GM18502 (cell line): ENCODE results near the gene KLF13.
"Not testable (repeated sequence)": the region's sequence is repeated elsewhere in the genome, so short reads cannot be mapped to it uniquely, and the experiment has no call there.

ENCODE experiments used
- ATAC-seq: cut with Tn5 transposase; IDR thresholded peaks from one replicate; pipeline ENCODE4 v1.9.1; 2021; ENCODE audit warnings: mild to moderate bottlenecking; ENCODE audit not compliant: unreplicated experiment, poor library complexity

The KLF13 gene

DNA sequence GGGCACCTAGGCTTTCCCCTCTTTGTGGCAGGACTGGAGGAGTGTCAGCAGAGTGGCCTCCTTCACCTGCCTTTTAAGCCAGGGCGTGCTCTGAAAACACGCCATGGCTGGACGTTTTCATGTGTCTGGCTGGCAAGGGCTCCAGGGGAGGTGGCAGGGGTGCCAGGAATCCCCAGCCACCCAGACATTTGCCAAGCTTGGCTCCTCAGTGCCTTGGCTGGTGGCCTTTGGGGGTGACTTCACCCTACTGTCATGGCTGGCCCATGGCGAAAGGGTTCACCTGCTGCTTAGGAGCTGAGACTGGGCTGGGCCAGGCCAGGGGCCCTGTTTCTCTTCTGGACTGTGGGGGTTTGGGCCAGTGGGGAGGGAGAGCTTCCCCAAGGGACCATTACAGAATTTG is 17.6 kb downstream of the KLF13 start:
- ATAC-seq, result no peak

DNA sequence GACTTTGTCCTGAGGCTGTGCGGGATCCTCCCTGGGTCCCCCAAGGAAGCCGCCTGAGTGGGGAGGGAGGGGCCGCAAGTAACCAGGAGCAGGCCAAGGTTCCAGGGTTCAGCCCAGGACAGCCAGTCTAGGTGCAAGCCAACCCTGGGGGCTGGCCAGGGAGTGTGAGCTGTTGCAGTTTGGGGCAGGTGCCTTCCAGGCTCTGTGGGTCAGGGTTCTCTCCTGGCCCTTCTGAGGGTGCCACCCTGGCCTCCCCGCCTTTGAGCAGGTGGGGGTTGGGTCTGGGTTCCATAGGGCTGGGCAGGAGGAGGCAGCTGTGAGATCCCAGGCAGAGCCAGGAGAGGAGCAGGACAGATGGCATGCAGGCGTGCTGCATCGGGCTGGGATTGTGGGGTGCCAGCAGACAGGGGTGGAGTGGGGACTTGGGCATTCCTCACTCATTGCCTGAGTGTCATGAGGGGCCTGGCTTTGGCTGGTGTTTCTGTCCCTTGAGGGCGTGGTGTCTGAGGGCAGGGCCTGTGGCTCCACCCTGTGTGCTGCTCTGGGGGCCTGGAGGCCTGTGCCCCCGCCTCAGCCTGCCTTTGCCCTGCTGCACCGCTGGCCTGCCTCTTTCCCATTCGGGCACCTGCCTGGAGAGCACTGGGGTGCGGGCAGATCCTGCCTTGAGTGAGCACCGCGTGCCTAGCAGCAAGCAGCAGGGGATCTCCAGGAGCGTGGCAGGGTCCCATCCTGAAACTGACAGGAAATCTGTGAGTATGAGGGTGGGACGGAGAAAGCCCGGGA is 18.4 kb downstream of the KLF13 start:
- peak; percentile 32 for ATAC-seq

DNA sequence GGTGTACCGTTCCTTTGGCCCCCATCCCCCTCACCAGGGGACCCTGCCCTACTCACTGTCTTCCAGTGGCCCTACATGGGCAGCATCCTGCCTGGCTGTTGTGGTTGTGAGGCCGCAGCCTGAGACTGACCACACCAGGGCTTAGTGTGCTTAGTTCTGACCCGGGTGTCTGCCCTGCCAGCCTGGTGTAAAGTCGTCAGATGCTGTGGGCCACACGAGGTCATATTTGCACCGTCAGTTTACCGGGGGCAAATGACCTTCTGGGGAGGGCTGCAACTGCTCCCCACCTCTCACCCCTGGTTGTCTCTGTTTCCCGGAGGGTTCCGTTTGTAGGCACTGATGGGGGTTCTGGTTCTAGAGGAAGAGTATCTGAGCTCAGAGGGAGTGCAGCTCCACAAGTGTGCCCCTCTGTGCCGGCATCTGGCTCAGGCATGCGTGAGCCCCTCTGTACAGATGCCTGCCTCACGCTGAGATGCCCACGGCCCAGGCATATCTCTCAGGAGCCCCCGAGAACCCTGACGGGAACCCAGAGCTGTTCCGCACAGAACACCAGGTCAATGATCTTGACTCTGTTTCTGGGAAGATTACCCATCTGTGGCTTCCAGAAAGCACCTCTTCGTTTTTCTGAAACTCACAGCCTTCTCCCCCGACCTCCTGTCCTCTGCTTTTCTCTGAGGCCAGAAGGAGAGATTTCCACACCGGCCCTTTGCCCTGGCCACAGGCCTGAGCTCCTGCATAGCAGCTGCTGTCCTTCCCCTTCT is 19.2 kb downstream of the KLF13 start:
- ATAC-seq, result peak; percentile 36

DNA sequence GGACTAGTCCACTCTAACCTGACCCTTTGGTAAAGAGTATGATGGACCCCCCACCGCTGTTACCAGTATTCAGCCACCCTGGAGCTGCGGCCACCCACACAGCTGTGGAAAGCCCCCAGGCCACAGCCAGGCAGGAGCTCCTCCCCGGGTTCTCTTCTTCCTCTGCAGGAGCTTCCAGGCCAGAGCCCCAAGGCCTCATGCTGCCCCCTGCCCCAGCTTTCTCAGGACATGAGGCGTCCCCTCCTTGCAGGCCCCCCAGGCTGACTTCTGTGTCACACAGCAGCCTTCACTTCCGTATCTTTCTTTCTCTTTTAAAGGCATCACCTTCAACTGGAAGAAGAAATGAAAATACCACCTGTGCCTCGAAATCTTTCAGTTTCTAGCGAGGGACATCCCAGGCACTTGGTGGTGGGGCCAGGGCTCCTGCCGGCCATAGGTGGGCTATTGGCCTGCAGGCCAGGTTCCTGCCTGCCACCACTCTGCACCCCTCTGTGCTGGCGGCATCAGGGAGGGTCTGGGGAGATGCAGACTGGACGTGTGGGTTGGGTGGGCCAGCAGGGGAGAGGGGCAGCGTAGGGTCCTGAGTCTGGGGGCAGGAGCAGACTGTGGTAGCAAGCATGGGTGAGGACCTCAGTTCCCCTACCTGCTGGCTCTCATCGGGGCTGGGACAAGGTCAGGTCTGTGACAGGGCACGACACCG is 19.9 kb downstream of the KLF13 start:
- peak; percentile 39 for ATAC-seq

DNA sequence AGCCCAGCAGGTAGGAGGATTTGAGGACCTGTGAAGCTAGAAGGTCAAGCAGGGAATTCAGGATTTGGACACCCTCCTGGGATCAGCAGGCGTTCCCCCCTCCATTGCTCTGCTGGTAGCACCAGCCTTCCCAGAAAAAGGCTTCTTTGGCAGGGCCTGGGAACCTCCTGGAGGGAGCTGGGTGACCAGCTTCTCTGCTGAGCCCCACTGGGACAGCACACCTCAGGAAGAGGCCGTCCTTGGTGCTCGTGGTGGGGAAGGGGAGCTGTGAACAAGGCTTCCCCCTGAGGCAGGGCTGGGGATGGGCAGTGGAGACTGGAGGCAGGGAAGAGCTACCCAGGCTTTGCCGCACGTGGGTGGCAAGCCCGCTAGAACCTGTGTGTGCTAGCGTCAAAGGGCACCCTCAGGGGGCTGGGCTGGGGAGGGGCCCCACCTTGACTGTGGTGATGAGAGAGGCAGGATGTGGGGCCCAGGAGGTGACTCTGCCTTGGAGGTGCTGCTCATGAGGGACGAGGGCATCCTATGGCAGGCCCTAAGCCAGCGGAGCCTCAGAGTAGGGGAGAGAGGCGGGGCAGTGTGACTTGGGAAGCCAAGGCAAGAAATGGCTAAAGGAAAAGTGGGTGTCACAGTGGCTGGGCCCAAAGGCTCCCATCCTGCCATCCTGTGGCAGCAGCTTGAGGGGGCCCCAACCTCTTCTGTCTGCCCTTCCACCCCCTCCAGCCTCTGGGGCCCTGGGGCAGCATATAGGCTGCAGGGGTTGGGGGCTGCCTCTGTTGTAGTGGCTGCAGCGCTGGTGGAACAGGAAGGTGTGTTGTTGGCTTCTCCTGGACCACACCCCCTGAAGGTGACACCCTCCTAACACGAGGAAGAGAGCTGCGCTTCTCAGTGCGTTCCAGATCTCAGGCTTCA is 20.7 kb downstream of the KLF13 start:
- no peak for ATAC-seq

DNA sequence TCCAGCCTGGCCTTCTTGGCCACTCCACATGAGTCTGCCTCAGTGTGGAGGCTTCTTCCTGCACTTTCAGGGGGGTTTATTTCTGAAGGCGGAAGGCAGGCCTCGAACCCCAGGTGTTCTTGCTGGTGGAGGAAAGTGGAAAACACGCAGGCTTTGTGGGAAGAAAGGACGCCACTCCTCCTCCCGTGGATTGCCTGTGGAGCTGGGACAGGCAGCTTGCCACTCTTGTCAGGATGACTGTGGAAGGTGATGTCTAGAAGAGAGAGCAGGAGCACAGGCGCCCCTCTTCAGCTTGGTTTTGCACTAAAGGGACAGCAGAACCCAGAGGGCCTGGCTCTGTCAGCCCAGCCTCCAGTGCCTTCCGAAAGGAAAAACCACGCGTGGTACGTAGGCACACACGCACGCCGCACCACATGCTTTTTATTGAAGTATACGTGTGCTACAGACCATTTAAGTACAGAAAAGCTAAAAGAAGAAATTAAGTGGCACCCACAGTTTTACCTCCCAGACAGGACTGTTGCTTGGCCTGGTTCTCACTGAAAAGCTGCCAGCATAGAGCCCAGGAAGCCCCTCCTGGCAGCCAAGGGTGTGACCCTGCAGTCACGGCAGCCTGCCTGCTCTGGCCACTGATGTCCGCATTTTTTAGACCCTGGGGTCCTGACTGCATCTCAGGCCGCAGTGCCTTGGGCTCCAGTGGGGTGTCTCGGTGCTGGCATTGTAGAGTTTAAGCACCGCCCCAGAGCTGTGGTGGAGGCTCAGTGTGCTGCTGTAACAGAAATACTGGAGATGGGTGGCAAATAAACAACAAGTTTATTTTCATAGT is 21.6 kb downstream of the KLF13 start:
- ATAC-seq, result no peak

DNA sequence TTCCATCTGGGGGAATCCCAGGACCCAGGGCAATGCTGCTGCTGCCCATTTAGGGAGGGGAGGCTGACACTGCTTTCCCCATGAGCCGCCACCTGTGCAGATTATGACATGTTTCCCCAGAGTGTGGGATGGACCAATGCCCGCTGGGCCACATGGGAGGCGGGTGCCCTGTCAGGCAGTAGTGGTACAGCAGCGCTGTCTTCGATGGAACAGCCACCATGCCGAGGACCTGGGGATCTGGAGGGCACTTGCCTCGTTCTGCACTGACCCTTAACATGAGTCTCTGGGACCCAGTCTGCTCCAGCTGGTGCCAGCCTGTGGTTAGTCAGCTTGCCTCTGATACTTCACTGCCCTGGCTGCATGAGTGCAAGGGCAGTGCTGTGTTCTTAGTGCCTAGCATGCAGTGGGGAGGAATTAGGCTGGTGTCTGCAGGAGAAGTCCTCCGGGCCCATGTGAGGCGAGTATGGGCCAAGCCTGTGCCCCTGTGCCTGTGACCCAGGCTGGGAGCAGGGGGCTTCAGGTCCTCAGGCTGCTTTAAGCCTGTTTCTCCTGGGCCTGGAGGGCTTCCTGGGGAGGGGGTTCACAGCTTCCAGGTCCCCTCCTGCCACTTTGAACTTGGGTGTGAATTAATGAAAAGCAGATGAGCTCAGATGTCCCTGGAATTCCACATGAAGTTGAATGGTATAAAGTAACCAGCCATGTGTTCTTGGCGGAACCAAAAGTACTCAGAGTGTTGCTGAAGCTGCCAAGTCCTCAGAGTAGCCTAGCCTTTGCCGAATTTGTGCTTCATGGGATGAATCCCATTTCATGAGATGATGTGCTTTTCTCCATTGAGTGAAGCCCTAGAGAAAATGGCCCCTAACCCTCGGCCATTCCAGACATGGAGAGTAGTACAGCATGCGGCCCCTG is 22.9 kb downstream of the KLF13 start:
- ATAC-seq, result no peak

DNA sequence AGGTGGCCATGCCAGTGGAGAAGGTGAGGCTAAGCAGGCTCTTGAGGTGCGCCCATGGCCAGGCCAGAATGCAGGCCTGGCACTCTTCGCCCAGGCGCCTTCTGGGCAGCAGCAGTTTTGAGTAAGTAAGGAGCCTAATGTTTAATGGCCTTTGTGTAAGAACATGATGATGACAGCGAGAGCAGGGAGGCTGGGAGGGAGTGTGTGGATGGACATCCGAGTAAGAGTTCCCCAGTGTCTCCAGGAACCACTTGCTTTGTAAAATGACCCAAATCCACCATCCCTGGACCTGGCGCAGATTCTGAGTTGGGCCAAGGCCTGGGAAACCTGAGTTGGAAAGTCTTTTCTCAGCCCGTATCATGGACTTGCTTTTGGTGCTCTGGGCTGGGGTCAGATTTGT is 24.1 kb downstream of the KLF13 start:
- no peak for ATAC-seq

DNA sequence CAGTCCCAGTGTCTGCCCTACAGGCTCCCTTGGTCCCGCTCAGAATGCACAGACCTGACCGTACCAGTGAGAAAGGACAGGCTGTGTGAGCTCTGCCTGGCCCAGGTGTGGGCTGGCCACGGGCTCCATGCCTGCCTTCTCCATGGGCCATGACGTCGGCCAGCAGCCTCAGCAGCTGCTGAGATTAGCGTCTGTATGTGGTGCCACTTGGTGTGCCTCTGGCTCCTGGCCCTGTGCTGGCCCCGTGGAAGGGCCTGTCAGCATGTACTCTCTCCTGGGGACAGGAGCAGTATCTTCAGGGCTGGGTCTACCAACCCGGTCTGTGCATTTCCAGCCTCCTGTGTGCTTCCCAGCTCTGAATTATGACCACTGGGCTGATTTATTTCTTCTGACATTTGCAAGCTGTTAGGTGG is 25.7 kb downstream of the KLF13 start:
- ATAC-seq, result no peak

DNA sequence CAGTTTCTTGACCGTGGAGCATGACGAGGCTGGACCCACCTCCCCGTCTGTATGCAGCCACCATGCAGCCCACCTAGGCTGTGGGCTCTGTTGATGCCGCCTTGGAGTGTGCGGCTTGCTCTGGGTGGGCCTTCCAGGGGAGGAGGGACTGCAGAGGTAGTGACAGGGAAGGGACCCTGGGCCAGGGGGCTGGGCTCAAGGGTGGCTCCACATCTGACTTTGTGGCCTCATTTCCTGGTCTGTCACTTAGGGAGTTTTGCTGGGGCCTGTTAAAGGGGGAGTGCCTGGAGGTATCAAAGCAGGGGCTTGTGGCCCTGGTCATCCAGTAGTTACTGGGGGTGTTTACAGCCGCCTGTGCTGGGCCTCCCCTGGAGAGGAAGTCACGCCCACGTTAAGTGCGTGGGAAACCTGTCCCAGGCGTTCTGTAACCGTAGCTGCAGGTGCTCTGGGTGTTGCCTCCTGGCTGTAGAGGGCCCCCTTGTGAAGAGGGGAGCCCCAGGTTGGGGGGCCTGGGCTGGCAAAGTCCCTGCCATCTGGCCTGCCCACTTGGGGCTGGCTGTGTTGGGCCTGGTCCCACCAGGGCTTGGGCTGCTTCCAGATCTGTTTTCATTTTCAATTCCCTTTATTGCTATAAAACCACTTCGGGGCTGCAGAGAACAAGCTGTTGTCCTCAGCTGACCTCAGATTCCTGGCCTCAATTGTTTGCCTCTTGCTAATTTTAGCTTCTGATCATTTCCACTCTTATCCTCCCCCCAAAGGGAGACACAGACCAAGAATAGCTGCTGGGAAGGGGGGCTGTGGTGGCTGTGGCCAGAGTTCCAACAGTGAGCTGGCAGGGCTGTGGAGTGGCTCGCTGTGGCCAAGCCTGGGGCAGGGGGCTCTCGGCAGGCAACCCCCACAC is 26.5 kb downstream of the KLF13 start:
- peak; percentile 58 for ATAC-seq

DNA sequence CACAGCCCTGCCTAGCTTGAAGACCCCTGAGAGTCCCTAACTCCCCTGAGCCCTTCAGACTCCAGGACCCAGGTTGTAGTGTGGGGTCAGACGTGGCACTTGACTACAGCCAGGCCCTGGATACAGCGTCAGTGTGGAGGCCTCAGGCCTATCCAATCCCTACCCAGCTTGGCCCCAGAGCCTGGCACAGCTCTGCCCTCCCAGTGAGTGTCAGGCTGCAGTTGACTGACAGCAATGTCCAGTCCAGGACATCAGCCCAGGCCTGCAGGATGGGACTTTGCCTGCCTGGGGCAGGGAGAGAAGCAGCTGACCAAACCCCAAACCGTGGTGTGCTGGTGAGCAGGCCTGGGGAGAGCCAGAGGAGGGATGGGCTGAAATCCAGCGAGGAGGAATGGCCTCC is 27.3 kb downstream of the KLF13 start:
- ATAC-seq, result peak; percentile 4

DNA sequence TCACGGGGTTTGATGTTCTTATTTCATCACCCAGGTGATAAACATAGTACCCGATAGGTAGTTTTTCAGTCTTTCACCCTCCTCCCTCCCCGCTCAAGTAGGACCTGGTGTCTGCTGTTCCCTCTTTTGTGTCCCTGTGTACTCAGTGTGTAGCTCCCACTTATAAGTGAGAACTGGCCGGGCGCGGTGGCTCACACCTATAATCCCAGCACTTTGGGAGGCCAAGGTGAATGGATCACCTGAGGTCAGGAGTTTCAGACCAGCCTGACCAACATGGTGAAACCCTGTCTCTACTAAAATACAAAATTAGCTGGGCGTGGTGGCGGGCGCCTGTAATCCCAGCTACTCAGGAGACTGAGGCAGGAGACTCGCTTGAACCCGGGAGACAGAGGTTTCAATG is 29.5 kb downstream of the KLF13 start:
- ATAC-seq, result not testable (repeated sequence)

DNA sequence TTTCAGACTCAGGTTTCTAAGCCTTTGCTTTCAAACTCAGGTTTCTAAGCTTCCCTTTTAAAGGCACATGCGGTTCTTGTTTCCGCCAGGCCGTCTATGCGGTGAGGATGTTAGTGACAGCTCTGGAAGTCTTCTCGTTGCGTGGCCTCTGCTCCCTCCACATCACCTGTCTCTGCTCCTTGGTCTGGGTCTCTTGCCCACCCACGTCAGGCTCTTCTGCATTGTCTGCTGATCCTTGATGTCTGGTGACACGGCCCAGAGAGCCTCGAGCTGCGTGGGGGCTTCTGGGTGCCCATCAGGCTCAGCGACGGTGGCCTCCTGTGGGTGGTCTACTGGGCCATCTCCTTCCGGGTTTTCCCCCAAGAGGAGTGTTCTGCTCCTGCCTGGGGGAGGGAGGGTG is 30.5 kb downstream of the KLF13 start:
- no peak for ATAC-seq

DNA sequence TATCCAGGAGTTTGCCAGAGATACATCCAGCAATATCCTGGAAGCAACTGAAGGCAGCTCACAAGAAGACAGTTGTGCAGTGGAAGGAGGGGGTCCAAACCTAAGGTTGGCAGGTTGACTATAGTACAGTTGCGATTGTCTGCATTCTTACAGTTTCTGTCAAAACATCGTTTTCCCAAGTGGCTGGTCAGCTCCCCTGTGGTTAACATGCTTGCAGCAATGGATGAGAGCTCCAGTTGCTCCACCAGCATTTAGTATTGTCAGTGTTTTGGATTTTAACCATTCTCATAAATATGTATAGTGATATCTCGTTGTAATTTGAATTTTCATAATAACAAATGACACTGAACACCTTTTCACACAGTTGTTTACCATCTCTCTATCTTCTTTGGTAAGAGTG is 31.5 kb downstream of the KLF13 start:
- no peak for ATAC-seq

DNA sequence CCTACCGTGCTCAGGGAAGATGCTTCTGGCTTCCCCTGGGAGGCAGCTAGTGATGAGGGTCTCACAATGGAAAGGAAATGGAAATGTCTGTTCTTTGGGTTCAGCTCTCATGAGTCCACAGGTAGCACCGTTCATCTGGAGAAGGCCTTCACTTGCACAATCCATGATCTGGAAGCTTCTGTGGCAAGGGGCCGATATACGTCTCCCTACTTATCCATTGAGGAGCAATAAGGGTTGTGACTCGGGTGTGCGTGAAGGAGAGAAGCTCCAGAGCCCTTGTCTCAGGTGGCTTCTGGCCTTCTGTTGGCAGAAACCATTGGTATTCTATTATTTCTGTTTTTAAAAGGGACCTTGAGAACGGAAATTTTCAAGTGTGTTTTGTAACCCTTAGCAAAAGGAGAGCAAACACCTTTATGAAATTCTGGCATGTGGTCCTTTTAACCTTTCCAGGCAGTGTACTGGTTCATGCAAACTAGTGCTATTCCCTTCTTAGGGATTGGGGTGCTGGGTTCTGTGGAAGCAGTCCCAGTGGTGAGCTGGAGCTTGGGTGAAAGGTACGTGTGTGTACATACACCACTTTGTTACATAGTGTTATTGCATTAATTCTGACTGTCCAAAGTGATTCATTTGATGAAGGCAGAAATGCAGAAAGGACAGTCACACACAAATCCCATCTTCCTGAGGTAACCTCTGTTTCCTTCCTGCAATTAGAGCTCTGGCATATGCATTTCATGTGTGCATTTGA is 32.5 kb downstream of the KLF13 start:
- no peak for ATAC-seq

DNA sequence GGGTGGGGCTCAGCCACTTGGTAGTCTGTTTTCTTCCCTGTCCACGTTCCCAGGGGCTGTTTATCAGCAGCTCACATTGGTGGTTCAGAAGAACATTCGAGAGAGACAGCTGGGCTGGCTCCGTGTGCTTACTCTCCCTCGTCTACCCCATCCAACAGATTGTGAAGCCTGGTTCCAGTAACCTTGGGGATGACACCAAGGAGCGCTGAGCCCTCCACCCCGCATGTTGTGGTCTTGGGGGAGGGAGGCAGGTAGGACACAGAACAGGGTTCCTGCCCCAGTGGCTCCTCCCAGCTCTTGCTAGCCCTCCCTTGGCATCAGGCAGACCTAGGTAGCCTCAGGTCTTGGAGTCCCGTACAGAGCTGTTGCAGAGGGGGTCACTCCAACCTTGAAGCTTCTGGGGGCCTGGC is 33.1 kb downstream of the KLF13 start:
- no peak for ATAC-seq

DNA sequence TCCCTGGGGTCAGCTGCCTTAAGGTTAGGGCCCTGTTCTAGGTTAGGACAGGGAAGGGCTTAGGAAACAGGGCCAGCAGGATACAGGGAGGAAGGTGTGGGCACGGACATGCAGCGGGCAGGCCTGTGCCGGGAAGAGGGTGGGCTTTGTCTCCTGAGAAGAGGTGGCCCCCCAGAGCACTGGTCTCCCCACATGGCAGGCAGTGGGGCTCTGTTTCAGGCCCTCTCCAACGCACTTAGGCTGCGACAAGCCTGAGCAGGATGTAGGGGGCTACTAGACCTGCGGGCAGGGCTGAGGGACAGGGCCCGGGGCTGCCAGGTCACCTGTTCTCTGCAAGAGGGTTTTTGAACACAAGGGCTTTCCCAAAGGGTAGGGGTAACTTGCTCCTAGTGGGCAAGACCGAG is 33.5 kb downstream of the KLF13 start:
- ATAC-seq, result no peak
